Measurements from ENCODE around the gene MARCHF11.

Gene MARCHF11, protein sequence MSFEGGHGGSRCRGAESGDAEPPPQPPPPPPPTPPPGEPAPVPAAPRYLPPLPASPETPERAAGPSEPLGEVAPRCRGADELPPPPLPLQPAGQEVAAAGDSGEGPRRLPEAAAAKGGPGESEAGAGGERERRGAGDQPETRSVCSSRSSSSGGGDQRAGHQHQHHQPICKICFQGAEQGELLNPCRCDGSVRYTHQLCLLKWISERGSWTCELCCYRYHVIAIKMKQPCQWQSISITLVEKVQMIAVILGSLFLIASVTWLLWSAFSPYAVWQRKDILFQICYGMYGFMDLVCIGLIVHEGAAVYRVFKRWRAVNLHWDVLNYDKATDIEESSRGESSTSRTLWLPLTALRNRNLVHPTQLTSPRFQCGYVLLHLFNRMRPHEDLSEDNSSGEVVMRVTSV

GRCh38 chr5:16179511-16179935, at the start of gene MARCHF11:
Gene MARCHF11, minus strand, starts transcription at chr5:16179791. Its CDS starts 216 bp downstream, at chr5:16179575.
- DNase-seq (ENCODE audit: low read depth), result no peak

GRCh38 chr5:16225927-16226326, 46.3 kb upstream of the MARCHF11 start:
- no peak for DNase-seq (ENCODE audit: low read depth)

- DNase-seq (ENCODE audit: low read depth), result no peak
These were observed 12.7 kb upstream of the MARCHF11 start for GRCh38 chr5:16192311-16192710.

DNA sequence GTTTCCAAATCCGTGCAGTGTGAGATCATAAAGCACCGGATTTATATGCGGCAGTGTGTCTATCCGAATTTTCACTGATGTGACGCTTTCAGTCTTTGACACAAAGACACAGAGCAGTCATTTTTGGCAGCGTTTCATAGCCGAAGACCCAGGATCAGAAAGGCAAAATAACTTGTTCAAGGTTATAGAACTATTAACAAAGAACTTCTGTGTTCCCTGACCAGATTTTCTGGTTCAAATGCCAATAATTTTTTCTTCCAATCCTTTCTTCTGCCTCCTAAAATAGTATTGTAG, 1.1 kb upstream of the MARCHF11 start:
- DNase-seq (ENCODE audit: low read depth), result no peak

DNA sequence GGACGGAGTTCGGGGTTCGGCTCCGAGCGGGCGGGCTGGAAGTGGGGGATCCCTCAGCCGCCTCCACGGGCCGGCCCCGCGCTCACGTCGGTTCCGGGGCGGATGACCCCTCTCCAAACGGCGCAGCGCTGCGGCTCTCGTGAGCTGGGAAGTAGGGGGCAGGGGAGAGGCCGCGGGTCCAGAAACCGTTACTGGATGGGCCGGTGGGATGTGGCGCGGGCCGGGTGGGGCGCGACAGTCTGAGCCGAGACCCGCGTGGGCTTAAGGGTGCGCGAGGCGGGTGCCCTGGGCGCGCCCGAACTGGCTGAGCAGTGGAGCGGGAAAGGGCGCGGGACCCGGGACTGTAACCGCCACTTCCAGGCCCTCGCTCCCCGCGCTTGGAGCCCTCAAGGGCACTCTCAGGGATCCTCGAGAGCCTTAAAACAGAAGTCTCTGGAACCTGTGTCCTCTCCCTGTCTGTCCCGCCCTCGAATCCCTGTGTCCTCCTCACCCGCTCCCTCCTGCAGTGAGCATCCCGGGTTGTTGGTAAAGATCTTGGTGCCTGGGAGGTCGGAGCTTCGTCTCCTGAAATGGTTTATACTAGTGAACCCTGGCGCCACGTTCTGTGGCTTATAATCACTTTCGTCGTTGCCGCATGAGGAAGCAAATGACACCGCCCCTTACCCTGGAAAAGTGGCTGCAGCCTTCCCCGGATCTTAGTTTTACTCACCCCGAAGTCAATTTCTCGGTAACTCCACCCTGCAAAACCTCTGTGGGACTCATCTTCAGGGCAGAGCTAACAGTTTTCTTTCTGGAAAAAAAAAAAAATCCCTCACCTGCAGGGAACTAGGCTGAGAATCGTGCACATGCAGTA, 571 bp upstream of the MARCHF11 start:
- DNase-seq (ENCODE audit: low read depth), result no peak

GRCh38 chr5:16178745-16179372, 732 bp downstream of the MARCHF11 start:
- no peak for DNase-seq (ENCODE audit: low read depth)

- DNase-seq (ENCODE audit: low read depth), result no peak
These were observed 10.0 kb downstream of the MARCHF11 start for GRCh38 chr5:16169550-16169949.

GRCh38 chr5:16160706-16161105, 18.9 kb downstream of the MARCHF11 start:
- DNase-seq (ENCODE audit: low read depth), result peak; percentile 54

DNA sequence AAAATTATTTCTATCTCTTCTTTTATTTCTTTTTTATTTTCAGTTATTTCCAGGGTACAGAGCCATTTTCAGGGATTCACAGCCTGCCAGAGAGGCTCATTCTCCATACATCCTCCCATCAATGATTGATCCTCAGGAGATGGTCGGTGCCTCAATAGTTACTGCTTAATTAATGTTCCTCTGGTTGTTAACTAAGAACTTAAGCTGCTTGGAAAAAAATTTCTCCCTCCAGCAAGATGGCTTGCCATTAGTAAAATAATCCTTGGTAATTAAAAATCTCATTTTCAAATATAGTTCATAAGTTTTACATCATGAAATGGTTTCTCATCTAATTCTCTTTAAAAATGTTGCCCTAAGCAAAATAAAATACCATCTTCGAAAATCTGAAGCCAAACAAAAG, 20.0 kb downstream of the MARCHF11 start:
- DNase-seq (ENCODE audit: low read depth), result no peak

GRCh38 chr5:16156152-16156551, 23.4 kb downstream of the MARCHF11 start:
- no peak for DNase-seq (ENCODE audit: low read depth)

- DNase-seq (ENCODE audit: low read depth), result no peak
These were observed 26.7 kb downstream of the MARCHF11 start for GRCh38 chr5:16152601-16153568.

DNA sequence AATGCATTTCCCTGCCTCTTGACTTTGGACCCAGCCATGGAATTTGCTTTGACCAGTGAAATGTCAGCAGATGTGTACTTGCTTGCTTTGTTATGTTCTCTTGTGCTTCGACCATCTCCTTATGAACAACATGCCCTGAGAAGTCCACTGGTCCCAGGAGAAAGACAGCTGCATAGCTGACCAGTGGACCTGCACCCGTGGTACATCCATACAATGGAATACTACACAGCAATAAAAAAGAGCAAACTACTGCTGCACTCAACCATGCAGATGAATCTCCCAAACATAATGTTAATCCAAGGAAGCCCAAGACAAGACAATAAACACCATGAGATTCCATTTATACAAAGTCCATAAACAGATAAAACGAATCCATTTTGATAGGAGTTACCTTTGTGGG, 30.0 kb downstream of the MARCHF11 start:
- no peak for DNase-seq (ENCODE audit: low read depth)

GRCh38 chr5:16147179-16147900, 32.3 kb downstream of the MARCHF11 start:
- no peak for DNase-seq (ENCODE audit: low read depth)

DNA sequence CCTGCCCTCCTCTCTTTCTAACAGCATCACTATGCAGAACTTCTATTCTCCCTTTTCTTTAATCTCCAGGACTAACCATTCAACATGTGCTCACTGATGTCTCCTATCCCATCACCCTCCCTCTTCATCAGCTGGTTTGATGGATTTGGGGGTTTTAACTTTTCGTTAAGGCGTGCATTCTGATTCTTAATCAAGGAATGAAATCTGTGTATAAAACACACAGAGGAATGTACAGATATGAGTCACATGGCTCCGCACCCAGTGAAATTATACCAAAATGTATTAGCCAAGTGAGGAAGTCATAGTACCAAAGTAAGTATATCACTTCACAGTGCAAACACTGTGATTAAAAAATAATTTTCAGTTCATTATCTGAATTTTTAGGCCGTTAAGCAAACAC, 35.2 kb downstream of the MARCHF11 start:
- DNase-seq (ENCODE audit: low read depth), result no peak

DNA sequence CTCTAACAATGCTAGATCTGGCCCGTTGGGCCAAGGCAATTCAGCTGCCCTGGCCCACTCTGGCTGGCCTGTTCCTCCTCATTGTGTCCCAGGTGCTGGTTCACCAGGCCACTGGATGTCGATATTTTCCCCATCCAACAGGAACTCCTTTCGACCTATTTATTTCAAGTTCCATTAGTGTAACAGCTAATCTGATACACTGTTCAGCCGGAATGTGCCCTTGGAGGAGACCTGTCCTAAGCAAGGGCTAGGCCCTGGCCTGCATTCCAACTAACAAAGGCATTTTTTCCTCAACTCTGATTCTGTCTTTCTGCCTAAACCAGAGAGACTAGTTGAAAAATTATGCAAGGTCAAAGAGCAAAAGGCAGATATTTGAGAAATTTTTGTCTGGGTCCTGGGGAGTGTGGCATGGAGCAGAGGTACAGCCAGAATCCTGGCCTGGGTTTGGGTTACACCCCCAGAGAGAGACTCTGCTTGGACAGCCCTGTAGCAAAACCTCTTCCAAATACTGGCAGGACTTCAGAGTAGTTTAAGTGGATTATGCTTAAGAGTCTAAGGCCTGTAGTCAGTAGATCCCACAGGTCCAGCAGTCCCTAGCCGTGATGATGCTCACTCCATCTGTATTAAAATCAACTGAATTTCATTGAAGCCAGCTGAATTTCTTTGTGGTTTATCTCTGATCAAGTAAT, 36.1 kb downstream of the MARCHF11 start:
- DNase-seq (ENCODE audit: low read depth), result no peak

DNA sequence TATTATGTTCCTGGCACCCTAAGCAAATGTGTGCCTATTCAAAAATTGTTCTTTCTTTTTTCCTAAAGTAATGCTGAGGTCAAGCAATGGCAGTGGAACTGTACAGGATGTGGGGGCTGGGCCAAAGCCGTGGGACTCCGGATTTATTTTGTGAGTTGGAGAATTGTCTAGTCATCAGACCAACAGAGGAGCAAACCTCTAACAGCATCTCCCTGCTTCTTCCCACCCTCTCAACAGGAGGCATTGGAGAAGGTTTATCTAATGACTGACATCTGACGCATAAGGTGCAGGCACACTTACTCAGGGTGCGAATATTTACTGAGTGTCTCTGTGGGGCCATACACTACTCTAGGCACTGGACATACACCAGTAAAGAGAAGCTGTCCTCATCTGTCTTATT, 38.6 kb downstream of the MARCHF11 start:
- no peak for DNase-seq (ENCODE audit: low read depth)

- peak; percentile 73 for DNase-seq (ENCODE audit: low read depth)
These were observed 39.2 kb downstream of the MARCHF11 start for GRCh38 chr5:16140417-16140816.

GRCh38 chr5:16137177-16137576, 42.4 kb downstream of the MARCHF11 start:
- DNase-seq (ENCODE audit: low read depth), result no peak

- DNase-seq (ENCODE audit: low read depth), result peak; percentile 61
These were observed 44.1 kb downstream of the MARCHF11 start for GRCh38 chr5:16135506-16135905.

DNA sequence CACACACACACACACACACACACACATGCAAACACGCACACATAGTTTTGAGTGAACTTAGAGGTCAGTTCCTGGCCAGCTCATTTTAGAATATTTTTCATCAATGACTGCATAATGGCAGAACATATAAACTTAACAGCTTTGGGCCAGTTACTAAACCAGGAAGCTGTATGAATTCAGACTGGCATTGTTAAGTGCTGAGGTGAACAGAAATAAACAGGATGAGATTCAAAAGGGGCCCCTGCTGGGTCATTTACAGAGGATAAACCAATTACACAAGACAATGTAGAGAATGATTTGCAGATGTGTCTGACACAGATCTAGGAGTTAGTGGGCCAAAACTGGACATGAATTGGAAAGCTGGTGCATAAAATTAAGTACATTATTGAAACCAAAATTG, 44.6 kb downstream of the MARCHF11 start:
- DNase-seq (ENCODE audit: low read depth), result peak; percentile 57
